Endothelial cell of umbilical vein (primary cell): ENCODE results near the gene ARHGAP31. TPM values are rescaled to one million over a fixed set of nuclear protein-coding genes. Genes with fewer than 3 reads are reported as not detected.

Experiments used
- BruUV-seq: library from RNA; stranded (reverse); fragments of 400-500 nt; replicated peaks from 2 replicates; lab custom pipeline; 2021; lab: Mats Ljungman, UMichigan
- CTCF ChIA-PET: fragments of 300-600, 350-600 bp; sonication (Branson Sonifier 250); formaldehyde crosslinking; loops from one replicate; lab custom pipeline; 2021; ENCODE audit warnings: antibody characterized with exemption, inconsistent platforms; lab: Charles Lee
- POLR2A ChIA-PET: fragments of 300-600, 350-600 bp; sonication (Branson Sonifier 250); formaldehyde crosslinking; loops from one replicate; lab custom pipeline; 2021; ENCODE audit warnings: antibody characterized with exemption, inconsistent platforms; lab: Charles Lee
- DNase-seq: peaks from one replicate; pipeline ENCODE4 v3.0.0-alpha.2; 2011; ENCODE audit warnings: low read depth, low spot score
- FAIRE-seq: peaks from 2 replicates; lab custom pipeline; 2011; peaks lifted over from hg19 to GRCh38; lab: Jason Lieb, UNC
- H2AFZ ChIP-seq: 2 replicates; pipeline ENCODE4 v1.6.0; 2012; ENCODE audit warnings: low read depth, low read length, control low read depth, inconsistent platforms
- H3K27ac ChIP-seq: 2 replicates; pipeline ENCODE4 v1.5.1; 2011; ENCODE audit warnings: low read depth, mild to moderate bottlenecking, control low read depth, low read length, moderate library complexity; ENCODE audit not compliant: insufficient read depth
- H3K27me3 ChIP-seq, 2 experiments: 2 replicates each; pipeline versions ENCODE4 v1.6.0 to v1.6.1; 2011; ENCODE audit warnings: low read length in 2 of 2, mixed read lengths in 1 of 2; ENCODE audit not compliant: control insufficient read depth in 2 of 2, insufficient read depth in 2 of 2
- H3K36me3 ChIP-seq, 2 experiments: 2 replicates in 1 of 2; 3 replicates in 1 of 2; pipeline ENCODE4 v1.5.1; 2011; ENCODE audit warnings: low read length in 2 of 2, mild to moderate bottlenecking in 1 of 2, moderate library complexity in 1 of 2; ENCODE audit not compliant: control insufficient read depth in 2 of 2, insufficient read depth in 2 of 2; ENCODE audit errors: extremely low read depth in 1 of 2
- H3K4me1 ChIP-seq: 3 replicates; pipeline ENCODE4 v1.5.1; 2011; ENCODE audit warnings: mild to moderate bottlenecking, low read length; ENCODE audit not compliant: control insufficient read depth, insufficient read depth; ENCODE audit errors: extremely low read depth
- H3K4me2 ChIP-seq: 2 replicates; pipeline ENCODE4 v1.6.1; 2011; ENCODE audit warnings: low read length, control low read depth, mixed read lengths; ENCODE audit not compliant: insufficient read depth
- H3K4me3 ChIP-seq, 3 experiments: fragments of 200-600 bp in 1 of 3; sonication (generic), shearing (Covaris generic) in 1 of 3; replicated peaks in 1 of 3; 2 replicates each; pipeline ENCODE4 v1.5.1; 2011 to 2016; ENCODE audit warnings: control low read depth in 3 of 3, low read length in 3 of 3, mild to moderate bottlenecking in 2 of 3, inconsistent platforms in 1 of 3, low read depth in 1 of 3, moderate library complexity in 1 of 3; ENCODE audit not compliant: insufficient read depth in 1 of 3
- H3K79me2 ChIP-seq: 2 replicates; pipeline ENCODE4 v1.6.0; 2012; ENCODE audit warnings: low read length, inconsistent platforms; ENCODE audit not compliant: control insufficient read depth, insufficient read depth
- H3K9ac ChIP-seq: replicated peaks from 2 replicates; pipeline ENCODE3; 2011; ENCODE audit warnings: low read length, control low read depth; ENCODE audit not compliant: insufficient read depth; ENCODE audit errors: extremely low read depth
- H3K9me1 ChIP-seq: replicated peaks from 3 replicates; pipeline ENCODE4 v1.6.0; 2011; ENCODE audit warnings: mild to moderate bottlenecking, low read length; ENCODE audit not compliant: control insufficient read depth, insufficient read depth; ENCODE audit errors: extremely low read depth
- H3K9me3 ChIP-seq: replicated peaks from 2 replicates; pipeline ENCODE4 v1.5.1; 2012; ENCODE audit warnings: low read length, inconsistent platforms; ENCODE audit not compliant: control insufficient read depth, insufficient read depth
- H4K20me1 ChIP-seq: replicated peaks from 2 replicates; pipeline ENCODE3; 2011; ENCODE audit warnings: mild to moderate bottlenecking, low read length; ENCODE audit not compliant: control insufficient read depth, insufficient read depth; ENCODE audit errors: extremely low read depth
- EZH2 ChIP-seq: IDR thresholded peaks from 2 replicates; pipeline ENCODE4 v1.6.1; 2012; ENCODE audit warnings: borderline replicate concordance, low read depth, mild to moderate bottlenecking, moderate library complexity, low read length, inconsistent platforms; ENCODE audit not compliant: severe bottlenecking
- FOS ChIP-seq: IDR thresholded peaks from 2 replicates; pipeline ENCODE4 v1.6.1; 2011; ENCODE audit warnings: mild to moderate bottlenecking, low read length, moderate library complexity, borderline replicate concordance; ENCODE audit not compliant: insufficient read depth
- GATA2 ChIP-seq: IDR thresholded peaks from 2 replicates; pipeline ENCODE4 v1.7.0; 2011; ENCODE audit warnings: low read depth, mild to moderate bottlenecking, moderate library complexity, mixed read lengths, low read length; ENCODE audit not compliant: insufficient read length, insufficient read depth
- JUN ChIP-seq: IDR thresholded peaks from 2 replicates; pipeline ENCODE4 v1.6.1; 2011; ENCODE audit warnings: borderline replicate concordance, low read depth; ENCODE audit not compliant: insufficient read length, insufficient read depth
- MYC ChIP-seq: IDR thresholded peaks from one replicate; pipeline ENCODE4 v1.6.1; 2011; ENCODE audit warnings: mild to moderate bottlenecking, low read depth, low read length
- POLR2A ChIP-seq: IDR thresholded peaks from 2 replicates; pipeline ENCODE4 v1.6.1; 2012; ENCODE audit warnings: low read depth, mild to moderate bottlenecking, control low read depth, low read length
- POLR2AphosphoS5 ChIP-seq: IDR thresholded peaks from 2 replicates; pipeline ENCODE4 v1.6.1; 2012; ENCODE audit warnings: low read depth, mild to moderate bottlenecking, control low read depth, low read length, moderate library complexity; ENCODE audit not compliant: insufficient read depth
- dilution Hi-C: fragments of 300-500 bp; cut with MboI; formaldehyde crosslinking; loops from one replicate; pipeline ENCODE4 v1.15.0; 2019; ENCODE audit warnings: low sequenced_read_pairs; ENCODE audit not compliant: extremely low pct_ligation_motif_present
- intact Hi-C: fragments of 100-400 bp; cut with micrococcal nuclease; formaldehyde crosslinking; loops from one replicate; pipeline ENCODE4 v1.10.0; 2022
- polyA plus RNA-seq, 4 experiments: library from polyadenylated mRNA; depleted of rRNA in 3 of 4; stranded (reverse) in 3 of 4; unstranded in 1 of 4; fragments of >200 nt; gene quantifications; 2 replicates each; pipeline versions ENCODE4 v1.2.1 to v1.2.3, GENCODE V29; 2011 to 2012; ENCODE audit warnings: missing spikeins in 1 of 4
- total RNA-seq: library from RNA; stranded (reverse); gene quantifications from 2 replicates; pipeline ENCODE4 v1.2.3, GENCODE V29; 2021
- TF ChIP-seq, protein P1 (sequence below), 2 donors: IDR thresholded peaks; 1 replicate in 1 of 2; 2 replicates in 1 of 2; pipeline ENCODE4 v1.5.1; 2011; ENCODE audit warnings: low read length in 2 of 2, mild to moderate bottlenecking in 2 of 2, moderate library complexity in 2 of 2, control low read depth in 1 of 2, inconsistent platforms in 1 of 2, low read depth in 1 of 2; ENCODE audit not compliant: insufficient read depth in 1 of 2; ENCODE audit errors: extremely low read depth in 1 of 2
- TF ChIP-seq, protein P2 (sequence below): IDR thresholded peaks from 2 replicates; pipeline ENCODE4 v1.6.1; 2011; ENCODE audit not compliant: insufficient read depth, insufficient read length

Gene ARHGAP31
- total and polyA plus RNA-seq, 2 donors (not counting 3 experiments of a cell fraction or from before 2014, with no cell fraction given), result 25.5 to 65.8 TPM

DNA sequence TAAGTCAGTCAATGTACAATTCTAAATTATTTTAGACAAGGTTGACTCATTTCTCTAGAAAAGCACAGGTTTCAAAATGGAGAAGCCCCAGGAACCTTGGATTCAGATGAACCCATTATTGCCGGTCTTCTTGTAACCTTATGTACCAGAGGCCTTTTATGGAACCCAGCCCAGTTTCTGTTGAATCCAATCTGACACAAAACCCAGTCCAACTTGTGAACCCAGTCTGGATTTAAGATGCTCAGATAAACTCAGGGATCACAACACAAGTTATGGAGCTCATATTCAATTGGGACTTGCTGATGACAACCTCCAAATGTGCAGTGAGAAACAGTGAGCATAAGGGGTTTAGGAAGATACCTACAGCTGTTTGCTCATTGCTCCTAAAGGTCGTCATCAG is 37.1 kb upstream of the ARHGAP31 start:
- ChIA-PET CTCF (interaction anchor here (1.1 to 2.9 kb wide), 3 partner anchors 16 to 96 kb away, joined by 3 to 10 read pairs (median 9); partner anchors contain the start of gene B4GALT4), POLR2A (no interaction called here)
- dilution Hi-C loops (no loop called here), intact Hi-C loops (no loop called here)
- Histone ChIP-seq H3K9ac (no peak overlapping the region), H3K27ac (no peak overlapping the region), H3K4me3 (no peak overlapping the region), H4K20me1 (no peaks in the 10 kb centered on the region), H3K27me3 (peaks cover 4 to 7% of the 10 kb centered on the region in 2 experiments), H2AFZ (no peak overlapping the region), H3K9me3 (no peaks in the 10 kb centered on the region), H3K4me1 (no peaks in the 10 kb centered on the region), H3K36me3 (no peaks in the 10 kb centered on the region), H3K9me1 (no peaks in the 10 kb centered on the region), H3K4me2 (no peak overlapping the region), H3K79me2 (no peaks in the 10 kb centered on the region)
- BruUV-seq, result no TSS peak
- DNase-seq (no peak), FAIRE-seq (no peak)
- TF ChIP-seq GATA2 (no peak), JUN (no peak), POLR2AphosphoS5 (no peak), MYC (no peak), POLR2A (no peak), FOS (no peak), EZH2 (no peak)
- TF ChIP-seq, protein P1, sequence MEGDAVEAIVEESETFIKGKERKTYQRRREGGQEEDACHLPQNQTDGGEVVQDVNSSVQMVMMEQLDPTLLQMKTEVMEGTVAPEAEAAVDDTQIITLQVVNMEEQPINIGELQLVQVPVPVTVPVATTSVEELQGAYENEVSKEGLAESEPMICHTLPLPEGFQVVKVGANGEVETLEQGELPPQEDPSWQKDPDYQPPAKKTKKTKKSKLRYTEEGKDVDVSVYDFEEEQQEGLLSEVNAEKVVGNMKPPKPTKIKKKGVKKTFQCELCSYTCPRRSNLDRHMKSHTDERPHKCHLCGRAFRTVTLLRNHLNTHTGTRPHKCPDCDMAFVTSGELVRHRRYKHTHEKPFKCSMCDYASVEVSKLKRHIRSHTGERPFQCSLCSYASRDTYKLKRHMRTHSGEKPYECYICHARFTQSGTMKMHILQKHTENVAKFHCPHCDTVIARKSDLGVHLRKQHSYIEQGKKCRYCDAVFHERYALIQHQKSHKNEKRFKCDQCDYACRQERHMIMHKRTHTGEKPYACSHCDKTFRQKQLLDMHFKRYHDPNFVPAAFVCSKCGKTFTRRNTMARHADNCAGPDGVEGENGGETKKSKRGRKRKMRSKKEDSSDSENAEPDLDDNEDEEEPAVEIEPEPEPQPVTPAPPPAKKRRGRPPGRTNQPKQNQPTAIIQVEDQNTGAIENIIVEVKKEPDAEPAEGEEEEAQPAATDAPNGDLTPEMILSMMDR (IDR thresholded peaks at IDR 0.05; ENCODE audit: extremely low read depth in 1 of 2, insufficient read depth in 1 of 2, low read depth in 1 of 2, low read length in 2 of 2), result no peak
- TF ChIP-seq, protein P2, sequence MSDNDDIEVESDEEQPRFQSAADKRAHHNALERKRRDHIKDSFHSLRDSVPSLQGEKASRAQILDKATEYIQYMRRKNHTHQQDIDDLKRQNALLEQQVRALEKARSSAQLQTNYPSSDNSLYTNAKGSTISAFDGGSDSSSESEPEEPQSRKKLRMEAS, result no peak
